HCT116 (cell line): ENCODE measurements around the gene HNF4A. TPM values are rescaled to one million over a fixed set of nuclear protein-coding genes. Genes with fewer than 3 reads are reported as not detected.

Experiments used
- ATAC-seq: fragments of 200-7000 bp; cut with Tn5 transposase; 2 replicates; pipeline ENCODE4 v1.9.1; 2020; ENCODE audit warnings: mild to moderate bottlenecking, moderate library complexity
- BruUV-seq: library from RNA; stranded (reverse); fragments of 400-500 nt; replicated peaks from 2 replicates; lab custom pipeline; 2021; lab: Mats Ljungman, UMichigan
- CTCF ChIA-PET: fragments of 300-600 bp; sonication (Branson Sonifier 250); formaldehyde crosslinking; loops from one replicate; lab custom pipeline; 2021; ENCODE audit warnings: antibody characterized with exemption; lab: Charles Lee
- POLR2A ChIA-PET: fragments of 300-600, 350-600 bp; sonication (Branson Sonifier 250); formaldehyde crosslinking; loops from one replicate; lab custom pipeline; 2021; ENCODE audit warnings: antibody characterized with exemption; lab: Charles Lee
- RAD21 ChIA-PET, 2 experiments: fragments of 300-600 bp; sonication (Branson Sonifier 250); formaldehyde crosslinking; loops; one replicate each; lab custom pipeline; 2023; ENCODE audit warnings: low total read pairs in 2 of 2; ENCODE audit not compliant: uncharacterized antibody in 2 of 2, unreplicated experiment in 2 of 2, low non-redundant PET in 1 of 2; lab: Charles Lee
- DNase-seq: peaks from one replicate; pipeline ENCODE4 v3.0.0-alpha.2; 2010; ENCODE audit warnings: low read depth, low spot score
- H2AFZ ChIP-seq: fragments of 200-600 bp; shearing (Covaris generic), sonication (generic); 2 replicates; pipeline ENCODE4 v1.6.1; 2017; ENCODE audit warnings: low read depth, mixed run types, mixed read lengths, antibody characterized with exemption, low read length; ENCODE audit not compliant: poor library complexity, severe bottlenecking
- H3K27ac ChIP-seq: 2 replicates; pipeline ENCODE4 v1.5.1; 2012; ENCODE audit warnings: low read depth, low read length
- H3K27me3 ChIP-seq: fragments of 200-600 bp; sonication (generic); 2 replicates; pipeline ENCODE4 v1.6.1; 2016; ENCODE audit warnings: mixed run types, low read length, mixed read lengths; ENCODE audit not compliant: insufficient read depth
- H3K36me3 ChIP-seq, 2 experiments: fragments of 200-500 bp in 1 of 2; fragments of 200-600 bp in 1 of 2; sonication (Bioruptor generic) in 1 of 2; sonication (generic) in 1 of 2; 2 replicates each; pipeline versions ENCODE4 v1.5.1 to v1.6.1; 2014 to 2016; ENCODE audit warnings: low read length in 2 of 2, inconsistent platforms in 1 of 2, mixed read lengths in 1 of 2, mixed run types in 1 of 2; ENCODE audit not compliant: insufficient read depth in 2 of 2, control insufficient read depth in 1 of 2
- H3K4me1 ChIP-seq, 2 experiments: fragments of 200-600 bp in 1 of 2; sonication (generic) in 1 of 2; 2 replicates each; pipeline versions ENCODE4 v1.5.1 to v1.6.1; 2012 to 2017; ENCODE audit warnings: low read length in 2 of 2, inconsistent platforms in 1 of 2, mild to moderate bottlenecking in 1 of 2, mixed read lengths in 1 of 2, mixed run types in 1 of 2, moderate library complexity in 1 of 2; ENCODE audit not compliant: insufficient read depth in 2 of 2, control insufficient read depth in 1 of 2
- H3K4me2 ChIP-seq: fragments of 200-600 bp; sonication (generic); 2 replicates; pipeline ENCODE4 v1.6.1; 2017; ENCODE audit warnings: mixed run types, low read length, mixed read lengths
- H3K4me3 ChIP-seq, 2 experiments: fragments of 200-600 bp in 1 of 2; sonication (generic) in 1 of 2; replicated peaks in 1 of 2; 2 replicates each; pipeline ENCODE4 v1.5.1; 2011 to 2016; ENCODE audit warnings: low read length in 2 of 2, control low read depth in 1 of 2, low read depth in 1 of 2, mild to moderate bottlenecking in 1 of 2, mixed read lengths in 1 of 2, mixed run types in 1 of 2
- H3K79me2 ChIP-seq: fragments of 200-600 bp; sonication (generic); 2 replicates; pipeline ENCODE4 v1.6.1; 2017; ENCODE audit warnings: mild to moderate bottlenecking, mixed run types, low read length, moderate library complexity, mixed read lengths; ENCODE audit not compliant: insufficient read depth
- H3K9ac ChIP-seq: fragments of 200-600 bp; sonication (generic); 2 replicates; pipeline ENCODE4 v1.6.1; 2016; ENCODE audit warnings: low read length, mixed read lengths
- H3K9me2 ChIP-seq: fragments of 200-600 bp; sonication (generic), shearing (Covaris generic); 2 replicates; pipeline ENCODE4 v1.6.1; 2017; ENCODE audit warnings: mixed run types, mild to moderate bottlenecking, moderate library complexity; ENCODE audit not compliant: insufficient read depth
- H3K9me3 ChIP-seq, 2 experiments: fragments of 200-500 bp in 1 of 2; fragments of 200-600 bp in 1 of 2; sonication (Bioruptor generic) in 1 of 2; sonication (generic) in 1 of 2; 2 replicates each; pipeline ENCODE4 v1.6.1; 2014 to 2017; ENCODE audit warnings: low read length in 2 of 2, mixed read lengths in 2 of 2, inconsistent platforms in 1 of 2, low read depth in 1 of 2, mild to moderate bottlenecking in 1 of 2, mixed run types in 1 of 2, moderate library complexity in 1 of 2; ENCODE audit not compliant: control insufficient read depth in 1 of 2, insufficient read depth in 1 of 2
- H4K20me1 ChIP-seq: fragments of 200-600 bp; sonication (generic), shearing (Covaris generic); 2 replicates; pipeline ENCODE4 v1.6.1; 2017; ENCODE audit warnings: mixed run types, mild to moderate bottlenecking, moderate library complexity; ENCODE audit not compliant: insufficient read depth
- CBX3 ChIP-seq: IDR thresholded peaks from 2 replicates; pipeline ENCODE4 v1.6.1; 2012; ENCODE audit warnings: low read depth
- CTCF ChIP-seq, 3 experiments: fragments of 200-600 bp in 1 of 3; sonication (generic) in 1 of 3; IDR thresholded peaks in 2 of 3; conservative IDR thresholded peaks in 1 of 3; 2 replicates each; pipeline ENCODE4 v1.5.1; 2012 to 2017; ENCODE audit warnings: low read depth in 2 of 3, low read length in 2 of 3, antibody characterized with exemption in 1 of 3, borderline replicate concordance in 1 of 3, control low read depth in 1 of 3, mild to moderate bottlenecking in 1 of 3, mixed read lengths in 1 of 3, mixed run types in 1 of 3, moderate library complexity in 1 of 3; ENCODE audit not compliant: insufficient read depth in 1 of 3
- RAD21 ChIP-seq: IDR thresholded peaks from 2 replicates; pipeline ENCODE4 v1.6.1; 2012; ENCODE audit warnings: low read depth, mild to moderate bottlenecking
- REST ChIP-seq: IDR thresholded peaks from 2 replicates; pipeline ENCODE4 v1.6.1; 2012; ENCODE audit warnings: low read depth
- SIN3A ChIP-seq: IDR thresholded peaks from 2 replicates; pipeline ENCODE4 v1.6.1; 2012; ENCODE audit warnings: low read depth
- intact Hi-C: fragments of 100-400 bp; cut with micrococcal nuclease; formaldehyde crosslinking; loops from 2 replicates; pipeline ENCODE4 v1.10.0; 2022
- total RNA-seq: library from RNA; stranded (reverse); gene quantifications from one replicate; pipeline ENCODE4 v1.2.1, GENCODE V29; 2021; ENCODE audit not compliant: unreplicated experiment

Gene HNF4A
- total RNA-seq, 1 experiment from 2014 or later = 7.4 TPM

- TF ChIP-seq REST = no peak
Measured at GRCh38 chr20:44382641-44383040, 27.1 kb downstream of the HNF4A start (continued).

GRCh38 chr20:44384423-44385027 lies 29.0 kb downstream of the HNF4A start:
- RAD21 ChIA-PET = interaction anchor here (0.6 to 1.3 kb wide), 4 partner anchors 13 to 297 kb away, joined by 3 to 4 read pairs (median 4); no protein-coding TSS in a partner anchor
- Histone ChIP-seq H3K4me1 (peaks cover 0 to 21% of the 10 kb centered on the region in 2 experiments; a peak in 2 of 4 replicates), H3K4me3 (no peak overlapping the region), H3K4me2 (peak overlapping the region; percentile 31; the same call in 1 of the 2 replicates), H3K27me3 (no peaks in the 10 kb centered on the region), H2AFZ (no peak overlapping the region), H3K9me3 (no peaks in the 10 kb centered on the region), H4K20me1 (no peaks in the 10 kb centered on the region), H3K27ac (no peak overlapping the region), H3K79me2 (no peaks in the 10 kb centered on the region), H3K9ac (no peak overlapping the region), H3K9me2 (no peaks in the 10 kb centered on the region), H3K36me3 (no peaks in the 10 kb centered on the region)
- peak; percentile 60; the same call in 1 of the 2 replicates for TF ChIP-seq RAD21
- peak; percentile 66 to 95 (median 92) for TF ChIP-seq CTCF (IDR thresholded peaks at IDR 0.05 in 2 of 3, conservative IDR thresholded peaks at IDR 0.05 in 1 of 3; ENCODE audit: borderline replicate concordance in 1 of 3, insufficient read depth in 1 of 3, low read depth in 2 of 3, low read length in 2 of 3)
- peak; percentile 51; the same call in 1 of the 2 replicates for TF ChIP-seq CBX3
- no peak for TF ChIP-seq SIN3A
- peak; percentile 68 for ATAC-seq
- peak; percentile 54 for DNase-seq
- BruUV-seq = no TSS peak
- intact Hi-C loops = loop anchor here (5.0 kb wide), 1 partner anchor 267 kb away; no protein-coding TSS in a partner anchor
- CTCF ChIA-PET = interaction anchor here (0.7 to 6.8 kb wide), 19 partner anchors 10 to 299 kb away, joined by 3 to 114 read pairs (median 6); no protein-coding TSS in a partner anchor
- POLR2A ChIA-PET = interaction anchor here (0.6 to 1.9 kb wide), 4 partner anchors 10 to 224 kb away, joined by 3 to 5 read pairs (median 4); no protein-coding TSS in a partner anchor
